K562 (cell line): ENCODE data around the gene SLX9. TPM values are rescaled to one million over a fixed set of nuclear protein-coding genes. Genes with fewer than 3 reads are reported as not detected.

ENCODE experiments used
- ATAC-seq: fragments of 200-7000 bp; cut with Tn5 transposase; 3 replicates; pipeline ENCODE4 v1.9.1; 2020; ENCODE audit warnings: moderate library complexity
- BruUV-seq: library from RNA; stranded (reverse); fragments of 400-500 nt; replicated peaks from 2 replicates; lab custom pipeline; 2021; lab: Mats Ljungman, UMichigan
- CTCF ChIA-PET: fragments of 300-600 bp; formaldehyde crosslinking; extraction: SDS; loops from one replicate; lab custom pipeline; 2021; ENCODE audit warnings: low intra/inter-chr PET ratio; lab: Yijun Ruan, JAX
- POLR2A ChIA-PET: fragments of 300-600, 350-650 bp; sonication (Branson Sonifier 250); formaldehyde crosslinking; extraction: SDS; loops from one replicate; lab custom pipeline; 2021; ENCODE audit warnings: antibody characterized with exemption, inconsistent platforms; lab: Yijun Ruan, JAX
- DNase-seq, 4 experiments: peaks; one replicate each; pipeline versions ENCODE4 v3.0.0 to v3.0.0-alpha.2; 2011 to 2018; ENCODE audit warnings: low spot score in 3 of 4, mixed read lengths in 3 of 4; ENCODE audit errors: extremely low read depth in 1 of 4
- FAIRE-seq: peaks from 2 replicates; lab custom pipeline; 2011; peaks lifted over from hg19 to GRCh38; lab: Jason Lieb, UNC
- H2AFZ ChIP-seq: 2 replicates; pipeline ENCODE4 v1.6.0; 2011; ENCODE audit warnings: low read depth, low read length, control low read depth, inconsistent platforms
- H3K27ac ChIP-seq: fragments of 200-600 bp; 3 replicates; pipeline ENCODE4 v1.8.0; 2011; ENCODE audit warnings: low read depth, mild to moderate bottlenecking, control low read depth, inconsistent platforms, low read length, moderate library complexity, mixed read lengths; ENCODE audit errors: extremely low read depth
- H3K27me3 ChIP-seq, 2 experiments: fragments of 300-600 bp in 1 of 2; 2 replicates in 1 of 2; 3 replicates in 1 of 2; pipeline versions ENCODE4 v1.6.0 to v1.8.0; 2011; ENCODE audit warnings: inconsistent platforms in 2 of 2, low read length in 2 of 2, mild to moderate bottlenecking in 1 of 2, mixed read lengths in 1 of 2, moderate library complexity in 1 of 2; ENCODE audit not compliant: control insufficient read depth in 2 of 2, insufficient read depth in 2 of 2
- H3K36me3 ChIP-seq: fragments of 300-600 bp; 3 replicates; pipeline ENCODE4 v1.8.0; 2011; ENCODE audit warnings: mild to moderate bottlenecking, low read length, inconsistent platforms; ENCODE audit not compliant: control insufficient read depth, insufficient read depth
- H3K4me1 ChIP-seq, 2 experiments: fragments of 200-600 bp in 1 of 2; replicated peaks in 1 of 2; 2 replicates in 1 of 2; 3 replicates in 1 of 2; pipeline versions ENCODE4 v1.5.1 to v1.8.0; 2011; ENCODE audit warnings: inconsistent platforms in 2 of 2, low read length in 2 of 2, mild to moderate bottlenecking in 1 of 2, mixed read lengths in 1 of 2, moderate library complexity in 1 of 2; ENCODE audit not compliant: control insufficient read depth in 2 of 2, insufficient read depth in 2 of 2
- H3K4me2 ChIP-seq: 2 replicates; pipeline ENCODE4 v1.6.1; 2011; ENCODE audit warnings: low read length, control low read depth, inconsistent platforms, mixed read lengths; ENCODE audit not compliant: insufficient read depth
- H3K4me3 ChIP-seq: fragments of 200-600 bp; sonication (generic), shearing (Covaris generic); 2 replicates; pipeline ENCODE4 v1.5.1; 2016; ENCODE audit warnings: control low read depth, inconsistent platforms
- H3K79me2 ChIP-seq: fragments of 200-600 bp; 3 replicates; pipeline ENCODE4 v1.8.0; 2011; ENCODE audit warnings: low read length, inconsistent platforms; ENCODE audit not compliant: control insufficient read depth, insufficient read depth
- H3K9ac ChIP-seq, 2 experiments: 2 replicates each; pipeline versions ENCODE4 v1.6.0 to v1.6.1; 2011; ENCODE audit warnings: low read depth in 2 of 2, low read length in 2 of 2, control low read depth in 1 of 2, inconsistent platforms in 1 of 2, mild to moderate bottlenecking in 1 of 2, mixed read lengths in 1 of 2; ENCODE audit not compliant: insufficient read depth in 1 of 2
- H3K9me1 ChIP-seq: one replicate; pipeline ENCODE4 v1.6.0; 2011; ENCODE audit warnings: inconsistent platforms, mild to moderate bottlenecking, low read length, moderate library complexity; ENCODE audit not compliant: control insufficient read depth, insufficient read depth
- H3K9me3 ChIP-seq: replicated peaks from 2 replicates; pipeline ENCODE4 v1.5.1; 2011; ENCODE audit warnings: low read depth, low read length, inconsistent platforms; ENCODE audit not compliant: control insufficient read depth, insufficient read depth
- H4K20me1 ChIP-seq: replicated peaks from 2 replicates; pipeline ENCODE4 v1.6.1; 2011; ENCODE audit warnings: low read length, inconsistent platforms, mixed read lengths; ENCODE audit not compliant: control insufficient read depth, insufficient read depth
- HDGF ChIP-seq: fragments of 450-650 bp; IDR thresholded peaks from 2 replicates; pipeline ENCODE4 v1.6.1; 2016
- KDM1A ChIP-seq, 2 experiments: fragments of 450-650 bp; IDR thresholded peaks; 2 replicates each; pipeline ENCODE4 v1.6.1; 2016; ENCODE audit warnings: mild to moderate bottlenecking in 2 of 2
- ZNF512 ChIP-seq: IDR thresholded peaks from 2 replicates; pipeline ENCODE4 v1.6.1; 2016; ENCODE audit warnings: missing genetic modification characterization, missing compliant biosample characterization
- WGBS: fragments of 100-300 bp; shearing (Covaris generic); methylation state at CpG from one replicate; pipeline ENCODE4 v1.1.6; 2016; ENCODE audit warnings: low coverage, mixed read lengths; ENCODE audit not compliant: insufficient coverage; ENCODE audit errors: missing lambda C conversion rate; 5-methylcytosine and 5-hydroxymethylcytosine counted together
- in situ Hi-C: fragments of 300-500 bp; cut with MboI; formaldehyde crosslinking; loops from 4 replicates; pipeline ENCODE4 v1.15.0; 2018; ENCODE audit warnings: inconsistent platforms, mixed read lengths
- intact Hi-C: fragments of 100-400 bp; cut with micrococcal nuclease; formaldehyde crosslinking; loops from 2 replicates; pipeline ENCODE4 v1.14.2; 2022
- polyA plus RNA-seq, 8 experiments: library from polyadenylated mRNA; depleted of rRNA in 4 of 8; stranded (reverse) in 5 of 8; unstranded in 3 of 8; fragments of >200 nt; fragmentation: Nextera tagmentation in 2 of 8; fragmentation: Illumina TruSeq in 1 of 8; extraction: Ambion mirVana in 2 of 8; extraction: Trizol in 1 of 8; gene quantifications; 2 replicates each; pipeline versions ENCODE4 v1.2.1 to v1.2.3, GENCODE V29; 2011 to 2014; ENCODE audit warnings: inconsistent platforms in 1 of 8, missing spikeins in 1 of 8
- total RNA-seq, 7 experiments: library from RNA; depleted of rRNA in 6 of 7; stranded (reverse); fragments of >200 nt in 6 of 7; fragmentation: Illumina TruSeq in 2 of 7; extraction: Trizol in 2 of 7; gene quantifications; 2 replicates each; pipeline versions ENCODE4 v1.2.1 to v1.2.3, GENCODE V29; 2011 to 2021; ENCODE audit warnings: low replicate concordance in 1 of 7

SLX9 gene
- total and polyA plus RNA-seq, 9 of the 15 experiments (the other 6 are each of a cell fraction or from before 2014, with no cell fraction given) = 1.2 to 75.5 (median 16.5) TPM

GRCh38 chr21:44911068-44911383 is 28.8 kb upstream of the SLX9 start:
- Histone ChIP-seq H4K20me1 (no peaks in the 10 kb centered on the region; the same call in none of the 2 replicates), H3K27me3 (peaks cover 23 to 40% of the 10 kb centered on the region in 2 experiments)
- BruUV-seq = no TSS peak
- no peak for FAIRE-seq
- TF ChIP-seq HDGF (0 out of 2 replicates have a peak, but pooled peaks have one; percentile 72), KDM1A (IDR thresholded peaks at IDR 0.05) (peak in 1 of 2 experiments; percentile 98; a peak in 2 of 4 replicates), ZNF512 (tag) (no peak)
- TF ChIP-seq, all 486 proteins: peak for 2
- in situ Hi-C loops = no loop called here
- Histone ChIP-seq H3K79me2 (no peaks in the 10 kb centered on the region), H3K9me3 (no peaks in the 10 kb centered on the region), H3K4me2 (no peak overlapping the region), H3K4me3 (no peak overlapping the region), H3K27ac (no peak overlapping the region), H3K9me1 (no peaks in the 10 kb centered on the region), H2AFZ (peak overlapping the region; percentile 43; the same call in 1 of the 2 replicates), H3K9ac (no peak overlapping the region), H3K4me1 (peaks cover 9 to 57% of the 10 kb centered on the region in 2 experiments; a peak in 3 of 5 replicates), H3K36me3 (no peaks in the 10 kb centered on the region)
- DNase-seq (no peak), ATAC-seq (no peak)
- POLR2A ChIA-PET = no interaction called here
- WGBS = 38% methylated on average over 10 of the region's 10 CpGs
- CTCF ChIA-PET = interaction anchor here (0.7 kb wide), 1 partner anchor 111 kb away, joined by 4 read pairs; no protein-coding TSS in a partner anchor
- intact Hi-C loops = no loop called here
